ENCODE measurements around the gene AGTPBP1.
"Not testable (repeated sequence)": the region's sequence is repeated elsewhere in the genome, so short reads cannot be mapped to it uniquely, and the experiment has no call there.

The AGTPBP1 gene

GRCh38 chr9:85577353-85577952 lies 164.3 kb downstream of the AGTPBP1 start:
- Histone ChIP-seq H3K9ac (no peak overlapping the region), H3K27ac (no peak overlapping the region), H3K4me1 (ENCODE audit: low read depth, poor library complexity, severe bottlenecking) (no peaks in the 10 kb centered on the region), H3K27me3 (ENCODE audit: insufficient read depth, low read depth) (no peaks in the 10 kb centered on the region), H3K79me2 (ENCODE audit: insufficient read depth, low read depth) (no peaks in the 10 kb centered on the region), H3K4me2 (no peak overlapping the region), H3K36me3 (ENCODE audit: insufficient read depth) (no peaks in the 10 kb centered on the region), H3K4me3 (IDR thresholded peaks at IDR 0.05; ENCODE audit: insufficient read depth, low read depth, low read length) (no peak overlapping the region), H4K20me1 (ENCODE audit: insufficient read depth) (no peaks in the 10 kb centered on the region), H2AFZ (ENCODE audit: low read depth) (no peak overlapping the region)
- TF ChIP-seq CTCF (conservative IDR thresholded peaks at IDR 0.05; ENCODE audit: low read depth, low read length): no peak

GRCh38 chr9:85575868-85576267 lies 165.9 kb downstream of the AGTPBP1 start:
- no peak overlapping the region for H3K9ac ChIP-seq
- H3K4me3 ChIP-seq (IDR thresholded peaks at IDR 0.05; ENCODE audit: insufficient read depth, low read depth, low read length): no peak overlapping the region
- H3K4me2 ChIP-seq: no peak overlapping the region
- H2AFZ ChIP-seq (ENCODE audit: low read depth): no peak overlapping the region
- H3K36me3 ChIP-seq (ENCODE audit: insufficient read depth): no peaks in the 10 kb centered on the region
- H3K27ac ChIP-seq: no peak overlapping the region
- H3K4me1 ChIP-seq (ENCODE audit: low read depth, poor library complexity, severe bottlenecking): no peaks in the 10 kb centered on the region
- TF ChIP-seq CTCF (conservative IDR thresholded peaks at IDR 0.05; ENCODE audit: low read depth, low read length): no peak
- H3K79me2 ChIP-seq (ENCODE audit: insufficient read depth, low read depth): no peaks in the 10 kb centered on the region
- H3K27me3 ChIP-seq (ENCODE audit: insufficient read depth, low read depth): no peaks in the 10 kb centered on the region
- H4K20me1 ChIP-seq (ENCODE audit: insufficient read depth): no peaks in the 10 kb centered on the region

- H2AFZ ChIP-seq (ENCODE audit: low read depth); H3K27ac ChIP-seq; H3K27me3 ChIP-seq (ENCODE audit: insufficient read depth, low read depth); H4K20me1 ChIP-seq (ENCODE audit: insufficient read depth); H3K36me3 ChIP-seq (ENCODE audit: insufficient read depth); H3K4me1 ChIP-seq (ENCODE audit: low read depth, poor library complexity, severe bottlenecking); H3K4me3 ChIP-seq (IDR thresholded peaks at IDR 0.05; ENCODE audit: insufficient read depth, low read depth, low read length); H3K79me2 ChIP-seq (ENCODE audit: insufficient read depth, low read depth); H3K4me2 ChIP-seq; H3K9ac ChIP-seq: not testable (repeated sequence)
Measured at GRCh38 chr9:85573546-85573945, 168.2 kb downstream of the AGTPBP1 start.

GRCh38 chr9:85572917-85573316 lies 168.8 kb downstream of the AGTPBP1 start:
- not testable (repeated sequence) for H3K27ac ChIP-seq; H3K9ac ChIP-seq; H3K36me3 ChIP-seq (ENCODE audit: insufficient read depth); H2AFZ ChIP-seq (ENCODE audit: low read depth); H3K27me3 ChIP-seq (ENCODE audit: insufficient read depth, low read depth); H3K79me2 ChIP-seq (ENCODE audit: insufficient read depth, low read depth); H3K4me1 ChIP-seq (ENCODE audit: low read depth, poor library complexity, severe bottlenecking); H3K4me2 ChIP-seq; H4K20me1 ChIP-seq (ENCODE audit: insufficient read depth); H3K4me3 ChIP-seq (IDR thresholded peaks at IDR 0.05; ENCODE audit: insufficient read depth, low read depth, low read length)

GRCh38 chr9:85569988-85570387 lies 171.8 kb downstream of the AGTPBP1 start:
- Histone ChIP-seq H3K4me2 (no peak overlapping the region), H3K27me3 (ENCODE audit: insufficient read depth, low read depth) (no peaks in the 10 kb centered on the region), H2AFZ (ENCODE audit: low read depth) (no peak overlapping the region), H3K9ac (no peak overlapping the region), H3K4me3 (IDR thresholded peaks at IDR 0.05; ENCODE audit: insufficient read depth, low read depth, low read length) (no peak overlapping the region), H3K27ac (no peak overlapping the region), H3K36me3 (ENCODE audit: insufficient read depth) (no peaks in the 10 kb centered on the region), H3K79me2 (ENCODE audit: insufficient read depth, low read depth) (no peaks in the 10 kb centered on the region), H3K4me1 (ENCODE audit: low read depth, poor library complexity, severe bottlenecking) (no peaks in the 10 kb centered on the region), H4K20me1 (ENCODE audit: insufficient read depth) (no peaks in the 10 kb centered on the region)
- TF ChIP-seq CTCF (conservative IDR thresholded peaks at IDR 0.05; ENCODE audit: low read depth, low read length): no peak
